ENCODE data around the gene SENP8.

Gene SENP8

DNA sequence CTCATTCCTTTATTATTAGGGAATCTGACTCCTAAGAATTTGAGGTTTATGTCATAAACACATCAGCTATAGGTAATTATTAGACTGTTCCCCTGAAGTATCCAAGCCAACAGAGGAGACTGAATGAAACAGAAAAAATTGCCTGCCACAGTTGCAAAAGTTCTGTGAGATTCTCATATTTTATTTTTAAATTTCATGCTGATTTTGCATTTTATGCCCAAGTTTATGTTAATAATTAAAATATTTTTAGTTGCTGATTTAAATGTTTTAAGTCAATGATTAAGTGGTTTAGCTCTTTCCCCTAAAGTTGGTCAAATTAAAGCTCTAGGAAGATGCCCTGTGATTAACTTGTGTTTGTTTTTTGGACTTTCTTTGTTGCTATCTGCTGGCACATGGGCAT lies 10.2 kb downstream of the SENP8 start:
- TF ChIP-seq, protein P1, sequence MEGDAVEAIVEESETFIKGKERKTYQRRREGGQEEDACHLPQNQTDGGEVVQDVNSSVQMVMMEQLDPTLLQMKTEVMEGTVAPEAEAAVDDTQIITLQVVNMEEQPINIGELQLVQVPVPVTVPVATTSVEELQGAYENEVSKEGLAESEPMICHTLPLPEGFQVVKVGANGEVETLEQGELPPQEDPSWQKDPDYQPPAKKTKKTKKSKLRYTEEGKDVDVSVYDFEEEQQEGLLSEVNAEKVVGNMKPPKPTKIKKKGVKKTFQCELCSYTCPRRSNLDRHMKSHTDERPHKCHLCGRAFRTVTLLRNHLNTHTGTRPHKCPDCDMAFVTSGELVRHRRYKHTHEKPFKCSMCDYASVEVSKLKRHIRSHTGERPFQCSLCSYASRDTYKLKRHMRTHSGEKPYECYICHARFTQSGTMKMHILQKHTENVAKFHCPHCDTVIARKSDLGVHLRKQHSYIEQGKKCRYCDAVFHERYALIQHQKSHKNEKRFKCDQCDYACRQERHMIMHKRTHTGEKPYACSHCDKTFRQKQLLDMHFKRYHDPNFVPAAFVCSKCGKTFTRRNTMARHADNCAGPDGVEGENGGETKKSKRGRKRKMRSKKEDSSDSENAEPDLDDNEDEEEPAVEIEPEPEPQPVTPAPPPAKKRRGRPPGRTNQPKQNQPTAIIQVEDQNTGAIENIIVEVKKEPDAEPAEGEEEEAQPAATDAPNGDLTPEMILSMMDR (IDR thresholded peaks at IDR 0.05; ENCODE audit: control insufficient read depth, extremely low read depth, insufficient read depth): no peak
- DNase-seq (ENCODE audit: low read depth): no peak
- no peak overlapping the region for H3K4me3 ChIP-seq (ENCODE audit: low read depth, low read length)

DNA sequence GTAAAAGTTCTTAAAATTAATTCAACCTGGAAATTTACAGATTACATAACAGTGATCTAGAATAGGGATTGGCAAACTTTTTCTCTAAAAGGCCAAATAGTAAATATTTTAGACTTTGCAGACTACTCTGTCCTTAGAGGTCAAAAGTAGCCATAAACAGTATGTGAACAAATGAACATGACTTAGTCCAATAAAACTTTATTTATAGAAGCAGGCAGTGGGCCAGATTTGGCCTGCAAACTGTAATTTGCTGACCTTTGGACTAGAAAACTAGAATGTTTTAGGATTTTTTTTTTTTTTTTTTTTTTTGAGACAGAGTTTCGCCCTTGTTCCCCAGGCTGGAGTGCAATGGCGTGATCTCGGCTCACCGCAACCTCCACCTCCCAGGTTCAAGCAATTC lies 12.1 kb downstream of the SENP8 start:
- DNase-seq (ENCODE audit: low read depth): no peak
- TF ChIP-seq, protein P1 (IDR thresholded peaks at IDR 0.05; ENCODE audit: control insufficient read depth, extremely low read depth, insufficient read depth): no peak
- H3K4me3 ChIP-seq (ENCODE audit: low read depth, low read length): no peak overlapping the region

DNA sequence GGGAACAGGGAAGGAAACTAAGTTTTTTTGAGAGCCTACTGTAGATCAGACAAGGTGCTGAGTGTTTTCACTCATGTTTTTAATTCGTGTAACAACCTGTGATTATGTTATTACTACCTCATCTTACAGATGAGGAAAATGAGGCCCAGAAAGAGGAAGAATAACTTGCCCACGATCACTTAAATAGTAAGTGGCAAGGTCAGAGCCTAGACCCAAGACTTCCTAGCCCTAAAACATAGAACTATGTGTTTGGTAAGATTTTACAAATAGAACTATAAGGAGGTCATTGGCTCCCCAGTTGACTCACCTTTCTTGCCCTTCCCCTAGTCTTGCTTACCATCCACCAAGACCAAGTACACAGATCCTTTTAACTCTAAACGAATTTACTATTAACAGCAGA lies 13.7 kb downstream of the SENP8 start:
- TF ChIP-seq, protein P1 (IDR thresholded peaks at IDR 0.05; ENCODE audit: control insufficient read depth, extremely low read depth, insufficient read depth): no peak
- H3K4me3 ChIP-seq (ENCODE audit: low read depth, low read length): no peak overlapping the region
- no peak for DNase-seq (ENCODE audit: low read depth)

DNA sequence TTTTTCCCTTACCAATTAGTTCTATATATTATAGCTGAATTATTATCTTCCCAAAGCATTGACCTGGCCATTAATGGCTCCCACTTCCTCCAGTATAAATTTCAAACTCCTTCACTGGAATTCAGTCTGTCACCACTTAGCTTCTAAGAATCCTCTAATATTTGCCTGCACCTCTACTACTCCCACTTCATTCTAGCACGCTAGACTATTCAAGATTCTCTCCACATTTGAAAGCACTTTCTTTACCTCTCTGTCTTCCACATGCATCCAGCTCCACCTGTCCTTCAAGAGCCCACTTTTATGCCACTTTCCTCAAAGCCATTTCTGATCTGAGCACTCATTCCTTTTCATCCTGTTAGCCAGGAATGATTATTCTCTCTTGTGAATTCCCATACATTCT lies 15.0 kb downstream of the SENP8 start:
- TF ChIP-seq, protein P1 (IDR thresholded peaks at IDR 0.05; ENCODE audit: control insufficient read depth, extremely low read depth, insufficient read depth): no peak
- no peak overlapping the region for H3K4me3 ChIP-seq (ENCODE audit: low read depth, low read length)
- DNase-seq (ENCODE audit: low read depth): no peak

DNA sequence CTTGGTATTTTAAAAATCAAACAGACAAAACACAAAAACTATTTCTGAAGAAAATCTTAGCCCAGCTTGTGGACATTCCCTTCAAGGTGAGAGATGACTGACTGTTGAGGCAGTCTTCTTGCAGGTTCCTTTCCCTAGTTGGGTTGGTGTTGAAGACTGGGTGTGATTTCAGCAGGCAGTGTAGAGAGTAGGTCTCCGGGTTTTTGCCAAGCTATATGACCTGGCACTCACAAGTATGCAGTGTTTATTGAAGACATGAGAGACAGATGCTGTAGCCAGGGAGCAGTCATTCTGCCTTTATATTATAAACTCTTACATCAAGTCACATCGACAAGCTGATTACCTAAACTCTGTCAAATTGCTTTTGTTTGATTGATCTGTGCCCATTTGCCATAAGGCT lies 17.5 kb downstream of the SENP8 start:
- H3K4me3 ChIP-seq (ENCODE audit: low read depth, low read length): no peak overlapping the region
- TF ChIP-seq, protein P1 (IDR thresholded peaks at IDR 0.05; ENCODE audit: control insufficient read depth, extremely low read depth, insufficient read depth): no peak
- no peak for DNase-seq (ENCODE audit: low read depth)

DNA sequence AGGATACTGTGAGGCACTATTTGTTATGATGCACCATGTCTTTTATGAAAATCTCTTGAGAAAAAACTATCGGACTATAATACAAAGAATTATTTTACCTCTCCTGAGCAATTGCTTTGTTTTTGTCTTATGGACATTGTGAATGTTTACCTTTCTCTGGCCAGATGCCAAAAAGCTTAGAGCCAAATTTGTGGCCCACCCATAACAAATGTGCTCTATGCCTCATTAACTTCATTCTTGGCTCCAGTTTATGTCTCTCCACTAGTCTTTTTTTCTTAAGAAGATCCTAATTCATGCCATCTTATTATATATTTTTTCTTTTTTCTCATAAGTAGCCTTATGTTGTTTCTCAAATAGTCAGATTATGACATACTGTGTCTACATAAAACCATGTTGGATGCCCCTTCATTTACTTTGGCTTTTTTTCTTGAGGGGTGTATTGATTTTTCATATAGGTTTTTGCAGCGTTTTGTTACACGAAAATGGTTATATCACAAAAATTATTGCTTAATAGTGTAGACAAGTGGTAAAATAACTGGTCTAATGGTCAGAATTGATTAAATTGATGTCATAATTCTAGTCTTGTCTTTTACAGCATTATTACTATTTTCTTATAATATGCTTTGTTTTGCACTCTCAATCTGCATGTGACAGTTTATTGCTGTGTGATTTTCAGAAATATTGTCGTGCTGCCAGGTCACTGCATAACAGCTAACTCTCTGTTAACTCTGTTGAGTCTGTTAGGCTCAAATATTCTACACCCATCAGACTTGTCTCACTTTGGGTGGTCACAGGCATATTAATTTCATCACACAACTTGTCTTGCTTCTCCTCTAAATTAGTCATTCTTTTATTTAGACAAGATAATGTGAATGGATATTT lies 18.2 kb downstream of the SENP8 start:
- TF ChIP-seq, protein P1 (IDR thresholded peaks at IDR 0.05; ENCODE audit: control insufficient read depth, extremely low read depth, insufficient read depth): no peak
- DNase-seq (ENCODE audit: low read depth): no peak

DNA sequence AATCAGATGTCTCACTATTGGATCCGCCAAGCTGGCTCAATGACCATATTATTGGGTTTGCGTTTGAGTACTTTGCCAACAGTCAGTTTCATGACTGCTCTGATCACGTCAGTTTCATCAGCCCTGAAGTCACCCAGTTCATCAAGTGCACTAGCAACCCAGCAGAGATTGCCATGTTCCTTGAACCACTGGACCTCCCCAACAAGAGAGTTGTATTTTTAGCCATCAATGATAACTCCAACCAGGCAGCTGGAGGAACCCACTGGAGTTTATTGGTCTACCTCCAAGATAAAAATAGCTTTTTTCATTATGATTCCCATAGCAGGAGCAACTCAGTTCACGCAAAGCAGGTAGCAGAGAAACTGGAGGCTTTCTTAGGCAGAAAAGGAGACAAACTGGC lies 21.5 kb downstream of the SENP8 start:
- H3K4me3 ChIP-seq (ENCODE audit: low read depth, low read length): no peak overlapping the region
- TF ChIP-seq, protein P1 (IDR thresholded peaks at IDR 0.05; ENCODE audit: control insufficient read depth, extremely low read depth, insufficient read depth): no peak
- DNase-seq (ENCODE audit: low read depth): no peak

More for the DNA sequence above, 18.2 kb downstream of the SENP8 start:
- H3K4me3 ChIP-seq (ENCODE audit: low read depth, low read length): no peak overlapping the region

All from LNCaP clone FGC (cell line).